Measurements from ENCODE around the gene KRTAP10-12. TPM values are rescaled to one million over a fixed set of nuclear protein-coding genes. Genes with fewer than 3 reads are reported as not detected.

KRTAP10-12 gene
- polyA plus RNA-seq, 1 donor from 2014 or later: not detected

DNA sequence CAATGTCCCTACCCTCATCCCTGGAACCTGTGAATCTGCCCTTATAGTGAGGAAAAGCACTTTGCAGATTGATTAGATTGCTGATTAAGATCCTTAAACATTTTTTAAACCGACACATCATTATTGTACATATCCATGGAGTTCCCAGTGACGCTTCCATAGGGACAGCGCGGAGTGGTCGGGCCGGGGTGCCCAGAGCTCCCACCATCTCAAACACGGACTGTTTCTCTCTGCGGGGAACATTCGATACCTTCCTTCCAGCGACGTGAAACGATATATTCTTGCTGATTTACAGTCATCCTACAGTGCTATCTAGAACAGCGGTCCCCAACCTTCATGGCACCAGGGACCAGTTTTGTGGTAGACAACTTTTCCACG, 4.0 kb downstream of the KRTAP10-12 start:
- H3K27me3 ChIP-seq (ENCODE audit: insufficient read depth, low read depth, low read length): peaks cover 19% of the 10 kb centered on the region
- TF ChIP-seq EZH2 (IDR thresholded peaks at IDR 0.05; ENCODE audit: borderline replicate concordance, insufficient read depth, low read length, poor library complexity, severe bottlenecking) (no peak), POLR2AphosphoS5 (IDR thresholded peaks at IDR 0.05) (no peak), MXI1 (conservative IDR thresholded peaks at IDR 0.05; ENCODE audit: poor library complexity, severe bottlenecking) (no peak), TAF1 (IDR thresholded peaks at IDR 0.05; ENCODE audit: low read depth) (no peak), RAD21 (conservative IDR thresholded peaks at IDR 0.05) (no peak), EP300 (conservative IDR thresholded peaks at IDR 0.05; ENCODE audit: poor library complexity, severe bottlenecking) (no peak), SMC3 (conservative IDR thresholded peaks at IDR 0.05; ENCODE audit: poor library complexity) (no peak)
- TF ChIP-seq, protein P1, sequence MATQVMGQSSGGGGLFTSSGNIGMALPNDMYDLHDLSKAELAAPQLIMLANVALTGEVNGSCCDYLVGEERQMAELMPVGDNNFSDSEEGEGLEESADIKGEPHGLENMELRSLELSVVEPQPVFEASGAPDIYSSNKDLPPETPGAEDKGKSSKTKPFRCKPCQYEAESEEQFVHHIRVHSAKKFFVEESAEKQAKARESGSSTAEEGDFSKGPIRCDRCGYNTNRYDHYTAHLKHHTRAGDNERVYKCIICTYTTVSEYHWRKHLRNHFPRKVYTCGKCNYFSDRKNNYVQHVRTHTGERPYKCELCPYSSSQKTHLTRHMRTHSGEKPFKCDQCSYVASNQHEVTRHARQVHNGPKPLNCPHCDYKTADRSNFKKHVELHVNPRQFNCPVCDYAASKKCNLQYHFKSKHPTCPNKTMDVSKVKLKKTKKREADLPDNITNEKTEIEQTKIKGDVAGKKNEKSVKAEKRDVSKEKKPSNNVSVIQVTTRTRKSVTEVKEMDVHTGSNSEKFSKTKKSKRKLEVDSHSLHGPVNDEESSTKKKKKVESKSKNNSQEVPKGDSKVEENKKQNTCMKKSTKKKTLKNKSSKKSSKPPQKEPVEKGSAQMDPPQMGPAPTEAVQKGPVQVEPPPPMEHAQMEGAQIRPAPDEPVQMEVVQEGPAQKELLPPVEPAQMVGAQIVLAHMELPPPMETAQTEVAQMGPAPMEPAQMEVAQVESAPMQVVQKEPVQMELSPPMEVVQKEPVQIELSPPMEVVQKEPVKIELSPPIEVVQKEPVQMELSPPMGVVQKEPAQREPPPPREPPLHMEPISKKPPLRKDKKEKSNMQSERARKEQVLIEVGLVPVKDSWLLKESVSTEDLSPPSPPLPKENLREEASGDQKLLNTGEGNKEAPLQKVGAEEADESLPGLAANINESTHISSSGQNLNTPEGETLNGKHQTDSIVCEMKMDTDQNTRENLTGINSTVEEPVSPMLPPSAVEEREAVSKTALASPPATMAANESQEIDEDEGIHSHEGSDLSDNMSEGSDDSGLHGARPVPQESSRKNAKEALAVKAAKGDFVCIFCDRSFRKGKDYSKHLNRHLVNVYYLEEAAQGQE (IDR thresholded peaks at IDR 0.05; ENCODE audit: borderline replicate concordance): no peak
- TF ChIP-seq, protein P2, sequence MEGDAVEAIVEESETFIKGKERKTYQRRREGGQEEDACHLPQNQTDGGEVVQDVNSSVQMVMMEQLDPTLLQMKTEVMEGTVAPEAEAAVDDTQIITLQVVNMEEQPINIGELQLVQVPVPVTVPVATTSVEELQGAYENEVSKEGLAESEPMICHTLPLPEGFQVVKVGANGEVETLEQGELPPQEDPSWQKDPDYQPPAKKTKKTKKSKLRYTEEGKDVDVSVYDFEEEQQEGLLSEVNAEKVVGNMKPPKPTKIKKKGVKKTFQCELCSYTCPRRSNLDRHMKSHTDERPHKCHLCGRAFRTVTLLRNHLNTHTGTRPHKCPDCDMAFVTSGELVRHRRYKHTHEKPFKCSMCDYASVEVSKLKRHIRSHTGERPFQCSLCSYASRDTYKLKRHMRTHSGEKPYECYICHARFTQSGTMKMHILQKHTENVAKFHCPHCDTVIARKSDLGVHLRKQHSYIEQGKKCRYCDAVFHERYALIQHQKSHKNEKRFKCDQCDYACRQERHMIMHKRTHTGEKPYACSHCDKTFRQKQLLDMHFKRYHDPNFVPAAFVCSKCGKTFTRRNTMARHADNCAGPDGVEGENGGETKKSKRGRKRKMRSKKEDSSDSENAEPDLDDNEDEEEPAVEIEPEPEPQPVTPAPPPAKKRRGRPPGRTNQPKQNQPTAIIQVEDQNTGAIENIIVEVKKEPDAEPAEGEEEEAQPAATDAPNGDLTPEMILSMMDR (IDR thresholded peaks at IDR 0.05; ENCODE audit: poor library complexity, severe bottlenecking): no peak
- no peak overlapping the region for H3K27ac ChIP-seq (ENCODE audit: low read length)
- H3K9ac ChIP-seq (ENCODE audit: low read length): no peak overlapping the region
- H3K4me2 ChIP-seq (ENCODE audit: low read length): no peak overlapping the region
- no peaks in the 10 kb centered on the region for H4K20me1 ChIP-seq (ENCODE audit: insufficient read depth)
- H3K79me2 ChIP-seq (replicated peaks; ENCODE audit: insufficient read depth, low read length): no peaks in the 10 kb centered on the region
- no peaks in the 10 kb centered on the region for H3K9me2 ChIP-seq (ENCODE audit: insufficient read depth, low read length)
- no peaks in the 10 kb centered on the region for H3K36me3 ChIP-seq (ENCODE audit: insufficient read depth, low read length)
- no peak overlapping the region for H2AFZ ChIP-seq (ENCODE audit: low read depth, low read length)
- H3F3A ChIP-seq (ENCODE audit: insufficient read depth, low read length, poor library complexity, severe bottlenecking): no peaks in the 10 kb centered on the region
- no peak overlapping the region for H3K4me3 ChIP-seq (ENCODE audit: low read length)
- H3K9me3 ChIP-seq (ENCODE audit: low read length): no peaks in the 10 kb centered on the region

DNA sequence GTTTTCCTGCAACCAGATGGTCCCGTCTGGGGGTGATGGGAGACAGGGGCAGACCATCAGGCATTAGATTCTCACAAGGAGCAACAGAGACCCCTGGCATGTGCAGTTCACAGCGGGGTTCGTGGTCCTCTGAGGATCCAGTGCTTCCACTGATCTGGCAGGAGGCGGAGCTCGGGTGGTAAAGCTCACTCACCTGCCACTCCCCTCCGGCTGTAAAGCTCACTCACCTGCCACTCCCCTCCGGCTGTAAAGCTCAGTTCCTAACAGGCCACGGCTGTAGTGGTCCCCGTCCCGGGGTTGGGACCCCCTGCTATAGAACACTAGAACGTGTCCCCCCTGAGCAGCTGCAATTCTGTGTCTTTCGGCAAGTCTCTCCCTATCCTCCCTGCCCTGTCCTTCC, 4.6 kb downstream of the KRTAP10-12 start:
- Histone ChIP-seq H3K27me3 (ENCODE audit: insufficient read depth, low read depth, low read length) (peaks cover 24% of the 10 kb centered on the region), H3K9me3 (ENCODE audit: low read length) (no peaks in the 10 kb centered on the region), H3K4me3 (ENCODE audit: low read length) (no peak overlapping the region), H3K27ac (ENCODE audit: low read length) (no peak overlapping the region), H3K9ac (ENCODE audit: low read length) (no peak overlapping the region), H3F3A (ENCODE audit: insufficient read depth, low read length, poor library complexity, severe bottlenecking) (no peaks in the 10 kb centered on the region), H3K9me2 (ENCODE audit: insufficient read depth, low read length) (no peaks in the 10 kb centered on the region), H4K20me1 (ENCODE audit: insufficient read depth) (no peaks in the 10 kb centered on the region), H2AFZ (ENCODE audit: low read depth, low read length) (no peak overlapping the region), H3K4me2 (ENCODE audit: low read length) (no peak overlapping the region), H3K79me2 (replicated peaks; ENCODE audit: insufficient read depth, low read length) (no peaks in the 10 kb centered on the region), H3K36me3 (ENCODE audit: insufficient read depth, low read length) (no peaks in the 10 kb centered on the region)
- no peak for TF ChIP-seq POLR2AphosphoS5 (IDR thresholded peaks at IDR 0.05)
- TF ChIP-seq, protein P1 (IDR thresholded peaks at IDR 0.05; ENCODE audit: borderline replicate concordance): no peak

Measured in neural cell (in vitro differentiated cells).